EH (cell line): Measurements from ENCODE around the gene KRT26.
"Not testable (repeated sequence)": the region's sequence is repeated elsewhere in the genome, so short reads cannot be mapped to it uniquely, and the experiment has no call there.

Source experiments
- DNase-seq: peaks from one replicate; pipeline ENCODE4 v3.0.0-alpha.2; 2015; ENCODE audit warnings: low read depth

The KRT26 gene, protein sequence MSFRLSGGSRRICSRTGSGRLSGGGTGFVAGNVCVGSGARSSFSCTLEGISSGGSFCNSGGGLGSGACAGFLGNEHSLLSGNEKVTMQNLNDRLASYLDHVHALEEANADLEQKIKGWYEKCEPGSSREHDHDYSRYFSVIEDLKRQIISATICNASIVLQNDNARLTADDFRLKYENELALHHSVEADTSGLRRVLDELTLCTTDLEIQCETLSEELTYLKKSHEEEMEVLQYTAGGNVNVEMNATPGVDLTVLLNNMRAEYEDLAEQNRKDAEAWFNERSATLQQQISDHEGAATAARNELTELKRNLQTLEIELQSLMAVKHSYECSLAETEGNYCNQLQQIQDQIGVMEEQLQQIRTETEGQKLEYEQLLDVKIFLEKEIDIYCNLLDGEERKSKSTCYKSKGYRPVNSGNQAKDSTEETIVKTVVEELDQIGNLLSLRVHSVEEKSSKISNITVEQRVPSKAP

DNA sequence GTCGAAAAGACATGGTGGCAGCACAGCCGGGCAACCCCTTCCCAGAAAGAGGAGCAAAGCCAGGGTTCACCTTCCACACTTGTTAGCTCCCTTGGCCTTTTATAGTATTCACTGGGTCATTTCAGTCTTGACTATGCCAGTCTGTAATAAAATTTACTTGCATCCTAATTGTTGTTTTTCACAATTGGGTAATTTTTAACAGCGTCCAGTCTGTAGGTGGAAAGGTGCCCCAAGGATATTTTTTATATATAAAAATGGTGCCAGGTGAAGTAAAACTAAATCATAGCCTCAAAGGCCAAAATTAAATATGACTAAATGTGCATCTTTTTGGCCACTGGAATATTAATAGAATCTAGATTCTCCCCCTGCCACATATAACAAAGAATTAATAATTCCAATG, at the start of gene KRT26:
TSS of gene KRT26 (minus strand) at position 101 of the 400 bp plus-strand sequence. CDS start at position 13, 88 bp downstream.
- no peak for DNase-seq

- DNase-seq = peak; percentile 75
Observed at GRCh38 chr17:40821536-40821935, 49.5 kb upstream of the KRT26 start.

- no peak for DNase-seq
Observed at GRCh38 chr17:40820228-40820838, 48.3 kb upstream of the KRT26 start.

- peak; percentile 28 for DNase-seq
Observed at GRCh38 chr17:40819528-40820125, 47.6 kb upstream of the KRT26 start.

DNA sequence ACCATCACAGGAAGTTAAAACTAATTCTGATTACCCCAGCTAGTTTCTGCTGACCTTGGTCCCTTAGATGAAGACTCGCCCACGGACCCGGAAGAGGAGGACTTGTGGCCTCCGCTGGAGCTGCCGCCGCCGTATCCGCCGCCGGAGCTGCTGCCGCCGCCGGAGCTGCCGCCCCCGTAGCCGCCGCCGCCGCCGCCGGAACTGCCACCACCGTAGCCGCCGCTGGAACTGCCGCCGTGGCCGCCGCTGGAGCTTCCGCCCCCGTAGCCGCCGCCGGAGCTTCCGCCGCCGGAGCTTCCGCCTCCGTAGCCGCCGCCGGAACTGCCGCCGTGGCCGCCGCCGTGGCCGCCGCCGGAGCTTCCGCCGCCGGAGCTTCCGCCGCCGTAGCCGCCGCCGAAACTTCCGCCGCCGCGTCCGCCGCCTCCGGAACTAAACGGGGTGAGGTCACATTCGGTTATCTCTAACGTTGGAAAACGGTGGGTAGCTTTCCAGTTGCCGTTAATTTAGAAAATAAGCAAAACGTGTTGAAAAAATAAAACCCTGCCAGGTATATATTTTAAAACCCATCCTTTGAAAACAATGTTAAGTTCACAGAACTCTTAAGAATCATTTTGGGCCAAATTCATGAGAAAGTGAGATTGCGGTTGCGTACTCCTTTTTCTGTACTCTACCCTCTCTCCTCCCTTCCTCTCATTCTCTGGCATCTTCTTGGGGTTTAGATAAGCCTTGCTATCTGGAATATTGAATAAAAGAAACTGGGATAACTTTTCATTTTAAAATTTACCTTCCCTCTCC, 46.9 kb upstream of the KRT26 start:
- peak; percentile 89 for DNase-seq

- peak; percentile 13 for DNase-seq
Observed at GRCh38 chr17:40818343-40818732, 46.3 kb upstream of the KRT26 start.

- no peak for DNase-seq
Observed at GRCh38 chr17:40817103-40817682, 45.2 kb upstream of the KRT26 start.

DNA sequence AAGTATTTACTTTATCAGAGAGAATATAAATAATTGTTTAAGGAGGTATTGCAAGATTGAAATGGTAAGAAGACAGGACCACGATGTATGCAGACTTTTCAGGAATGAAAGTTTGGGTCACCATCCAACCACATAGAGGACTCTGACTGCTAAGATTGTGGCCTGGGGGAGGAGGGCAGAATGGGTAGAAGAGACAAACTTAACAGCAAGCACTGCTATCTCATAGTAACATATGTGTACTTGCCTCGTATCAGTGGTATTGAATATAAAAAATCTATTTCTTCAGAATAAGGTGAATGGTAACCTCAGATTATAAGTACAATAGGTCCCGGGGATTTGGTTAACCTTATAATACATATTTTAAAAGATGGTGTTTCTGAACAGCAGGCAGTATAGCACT, 44.6 kb upstream of the KRT26 start:
- no peak for DNase-seq

DNA sequence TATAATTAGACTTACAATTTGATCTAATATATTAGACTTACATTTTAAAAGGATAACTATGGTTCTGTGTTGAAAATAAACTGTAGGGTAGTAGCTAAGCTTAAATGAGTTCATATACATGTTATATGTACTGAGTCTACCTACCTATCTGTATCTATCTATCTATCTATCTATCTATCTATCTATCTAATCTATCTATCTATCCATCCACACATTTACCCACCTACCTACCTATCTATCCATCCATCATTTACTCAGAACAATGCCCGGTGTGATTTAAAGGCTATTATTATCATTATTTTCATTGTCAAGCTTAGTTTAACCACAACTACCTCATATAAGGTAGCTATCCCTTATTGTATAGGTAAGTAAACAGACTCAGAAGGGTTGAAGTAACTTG, 43.4 kb upstream of the KRT26 start:
- DNase-seq = no peak

GRCh38 chr17:40814657-40815056, 42.7 kb upstream of the KRT26 start:
- not testable (repeated sequence) for DNase-seq

GRCh38 chr17:40813804-40814203, 41.8 kb upstream of the KRT26 start:
- peak; percentile 58 for DNase-seq

DNA sequence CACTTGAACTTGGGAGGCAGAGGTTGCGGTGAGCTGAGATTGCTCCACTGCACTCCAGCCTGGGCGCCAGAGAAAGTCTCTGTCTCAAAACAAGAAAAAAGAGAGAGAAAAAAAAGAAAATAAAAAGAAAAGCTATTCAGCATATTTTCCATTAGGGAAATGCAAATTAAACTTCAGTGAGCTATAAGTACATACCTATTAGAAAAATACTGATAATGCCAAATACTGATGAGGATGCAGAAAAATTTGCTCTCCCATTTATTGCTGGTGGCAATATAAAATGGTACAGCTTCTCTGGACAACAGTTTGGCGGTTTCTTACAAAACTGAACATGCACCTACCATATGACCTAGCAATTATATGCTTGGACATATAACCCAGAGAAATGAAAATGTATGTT, 40.6 kb upstream of the KRT26 start:
- no peak for DNase-seq

DNA sequence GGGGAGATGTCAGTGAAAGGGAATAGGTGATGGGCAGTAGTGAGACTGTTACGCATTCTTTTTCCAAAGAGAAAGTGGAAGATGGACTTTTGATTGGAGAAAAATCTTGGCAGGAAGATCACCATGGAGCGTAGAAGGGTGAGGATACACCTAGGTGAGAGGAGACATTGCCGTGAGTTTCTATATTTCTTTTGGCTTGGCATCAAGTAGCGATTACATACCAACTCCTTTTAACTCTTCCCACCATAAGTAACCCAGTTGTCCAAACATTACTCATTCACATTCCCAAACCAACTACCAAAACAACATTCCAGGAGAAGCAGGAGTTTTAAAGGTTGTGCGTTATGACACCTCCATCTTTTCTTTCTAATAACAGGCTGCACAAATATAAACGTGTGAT, 38.5 kb upstream of the KRT26 start:
- peak; percentile 85 for DNase-seq

GRCh38 chr17:40809721-40810421, 37.9 kb upstream of the KRT26 start:
- DNase-seq = peak; percentile 86

GRCh38 chr17:40806131-40806530, 34.1 kb upstream of the KRT26 start:
- peak; percentile 27 for DNase-seq

DNA sequence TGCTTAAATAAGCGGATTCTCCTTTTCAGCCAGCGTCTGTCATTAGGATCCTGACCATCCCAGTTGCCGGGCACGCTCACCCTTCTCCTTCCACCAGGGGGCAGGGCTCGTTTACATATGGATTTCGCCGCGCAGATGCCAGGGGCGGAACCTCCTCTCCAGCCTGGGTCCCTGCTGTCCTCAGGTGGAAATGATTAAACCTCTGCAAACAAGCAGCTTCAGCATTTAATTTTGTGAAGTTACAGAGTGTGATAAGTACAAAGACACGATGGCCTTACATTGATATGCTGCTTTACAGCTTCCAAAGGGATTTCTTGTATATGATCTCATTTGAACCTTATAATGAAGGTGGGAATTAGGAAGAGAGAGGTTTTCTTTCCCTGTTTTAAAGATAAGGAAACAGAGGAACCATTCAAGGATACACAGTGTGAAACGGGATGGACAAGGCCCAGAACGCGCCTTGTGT, 31.6 kb upstream of the KRT26 start:
- DNase-seq = peak; percentile 79

DNA sequence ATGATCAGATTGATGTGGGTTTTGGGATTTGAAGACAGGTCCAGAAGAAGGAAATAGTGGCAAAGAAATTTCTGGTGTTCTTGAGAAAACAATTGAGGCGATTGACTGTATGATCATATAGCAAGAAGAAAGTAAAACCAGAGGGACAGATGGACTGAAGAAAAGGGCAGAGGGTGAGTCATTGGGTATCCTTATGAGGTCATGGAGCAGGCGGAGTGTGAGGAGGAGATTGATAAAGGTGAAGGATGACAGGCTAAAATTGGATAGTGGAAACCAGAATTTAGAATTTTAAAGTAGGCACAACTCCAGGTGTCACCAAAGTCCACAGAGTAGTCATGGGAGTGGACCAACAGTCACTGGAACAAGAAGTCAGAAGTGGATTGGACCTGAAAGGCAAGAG, 29.2 kb upstream of the KRT26 start:
- DNase-seq = no peak

- no peak for DNase-seq
Observed at GRCh38 chr17:40800381-40800780, 28.4 kb upstream of the KRT26 start.

DNA sequence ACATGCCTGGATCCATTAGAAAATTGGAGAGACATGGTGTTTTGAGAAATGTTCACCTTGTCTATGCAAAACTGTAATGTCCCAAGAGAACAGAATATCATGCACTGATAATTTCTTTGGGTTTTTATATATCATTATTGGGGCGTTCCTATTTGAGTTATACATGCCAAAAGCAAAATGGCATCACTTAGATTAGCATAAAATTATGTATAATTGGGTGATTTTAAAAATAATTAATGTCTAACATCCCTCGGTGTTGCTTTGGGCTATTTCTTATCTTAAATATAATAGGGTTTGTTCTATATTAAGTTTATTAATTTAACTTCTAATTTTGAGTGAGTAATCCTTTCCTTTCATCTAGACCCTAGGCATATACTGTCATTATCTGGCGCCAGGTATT, 27.9 kb upstream of the KRT26 start, which contains the start of gene KRT28:
TSS of gene KRT28 (minus strand) at position 101 of the 400 bp plus-strand sequence. CDS start at position 35, 66 bp downstream.
- no peak for DNase-seq

GRCh38 chr17:40796846-40797245, 24.8 kb upstream of the KRT26 start:
- no peak for DNase-seq
